Esophagus muscularis mucosa (tissue), 4 donors: Measurements from ENCODE around the gene ZNF594.

Experiments
- CTCF ChIP-seq, 3 experiments: fragments of 200-600 bp in 2 of 3; fragments of 450-650 bp in 1 of 3; sonication (generic) in 2 of 3; IDR thresholded peaks; one replicate each; pipeline ENCODE4 v1.5.1; 2017 to 2019; ENCODE audit warnings: antibody characterized with exemption in 3 of 3, mild to moderate bottlenecking in 2 of 3, moderate library complexity in 1 of 3
- EP300 ChIP-seq: sonication (generic); formaldehyde crosslinking; IDR thresholded peaks from one replicate; pipeline ENCODE4 v1.6.1; 2017; ENCODE audit warnings: antibody characterized with exemption
- POLR2A ChIP-seq: fragments of 450-650 bp; IDR thresholded peaks from one replicate; pipeline ENCODE4 v1.6.1; 2017; ENCODE audit warnings: antibody characterized with exemption, moderate library complexity, mild to moderate bottlenecking, low read depth
- POLR2AphosphoS5 ChIP-seq, 2 donors: sonication (generic); formaldehyde crosslinking; IDR thresholded peaks; one replicate each; pipeline ENCODE4 v1.6.1; 2017; ENCODE audit warnings: antibody characterized with exemption in 2 of 2

GRCh38 chr17:5238333-5238732 is 46.7 kb upstream of the ZNF594 start:
- TF ChIP-seq CTCF (IDR thresholded peaks at IDR 0.05), result no peak
- TF ChIP-seq POLR2A, result no peak
- no peak for TF ChIP-seq POLR2AphosphoS5 (IDR thresholded peaks at IDR 0.05)
- no peak for TF ChIP-seq EP300
